COLO829 (cell line): ENCODE results near the gene PTPRD.

Source experiments
- DNase-seq: peaks from one replicate; pipeline ENCODE4 v3.0.0; 2012; ENCODE audit warnings: low spot score

Gene PTPRD

DNA sequence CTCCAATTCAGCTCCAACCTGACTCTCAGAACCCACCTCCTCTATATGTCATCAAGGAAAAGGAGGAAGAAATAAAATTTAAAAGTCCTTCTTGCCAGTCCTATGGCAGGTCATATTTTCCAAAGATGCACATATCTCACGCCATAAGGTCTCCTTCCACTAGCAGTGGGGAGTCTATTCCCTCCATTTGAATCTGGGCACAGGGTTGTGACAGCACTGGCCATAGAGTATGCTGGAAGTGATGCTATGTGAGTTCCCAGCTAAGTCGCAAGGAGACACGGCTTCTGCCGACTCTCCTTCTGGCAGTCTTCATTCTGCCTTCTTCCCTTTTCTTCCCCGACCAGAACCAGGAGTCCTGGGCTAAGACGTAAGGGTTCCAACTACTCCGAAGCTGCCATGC lies 1929.3 kb downstream of the PTPRD start:
- DNase-seq: no peak

DNA sequence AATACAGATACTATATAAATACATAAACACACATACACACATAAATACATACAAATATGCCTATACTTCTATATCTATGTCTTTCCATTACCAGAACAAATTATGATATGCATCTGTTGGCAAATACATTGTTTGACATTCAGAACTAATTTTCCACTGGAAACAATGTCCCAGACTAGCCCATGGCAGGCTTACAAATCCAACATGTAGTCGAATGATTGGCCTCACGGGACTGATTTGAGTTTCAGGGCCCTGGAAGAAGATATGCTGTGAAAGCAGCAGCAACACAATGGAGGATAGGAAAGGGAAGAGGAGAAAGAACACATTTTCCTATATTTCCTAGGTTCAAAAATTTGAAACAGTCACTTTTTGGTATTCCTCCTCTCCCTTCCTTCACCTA lies 1932.1 kb downstream of the PTPRD start:
- no peak for DNase-seq

DNA sequence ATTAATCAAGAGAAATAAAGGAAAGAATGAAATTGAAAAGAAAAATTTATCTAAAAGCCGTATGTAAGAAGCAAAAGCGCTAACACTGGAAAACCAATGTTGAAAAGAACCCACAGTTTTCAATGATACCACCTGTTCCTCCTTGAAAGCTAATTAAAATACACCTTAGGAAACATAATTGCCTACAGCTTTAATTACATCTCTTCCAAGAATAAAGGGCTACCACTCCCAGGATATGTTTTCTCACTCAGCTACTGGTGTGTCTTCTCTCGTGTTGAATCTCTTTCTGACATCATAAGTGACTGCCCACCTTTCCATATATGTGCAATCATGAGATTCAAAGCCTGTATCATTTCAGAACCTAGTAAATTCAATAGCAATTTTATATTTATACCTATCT lies 1932.6 kb downstream of the PTPRD start:
- DNase-seq: no peak

DNA sequence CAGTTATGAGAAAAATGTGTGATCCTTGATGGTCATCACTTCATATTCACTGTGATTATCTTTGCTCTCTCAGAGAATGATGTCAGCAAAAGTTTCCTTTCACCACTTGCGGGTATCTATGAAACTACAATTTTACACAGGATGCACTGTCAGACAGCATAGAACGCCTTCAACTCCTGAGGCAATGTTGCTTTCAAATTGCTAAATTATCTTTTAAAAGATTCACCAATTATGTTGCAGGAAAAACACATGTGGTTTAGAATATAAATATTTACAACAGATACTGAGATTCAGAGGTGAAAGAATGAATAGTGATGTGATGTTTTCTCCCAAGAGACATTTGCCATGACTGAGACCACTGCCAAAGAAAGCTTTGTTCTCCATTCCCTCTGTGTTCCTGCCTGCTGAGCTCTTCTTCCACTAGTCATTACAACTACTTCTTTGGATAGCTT lies 1933.4 kb downstream of the PTPRD start:
- peak; percentile 49 for DNase-seq

DNA sequence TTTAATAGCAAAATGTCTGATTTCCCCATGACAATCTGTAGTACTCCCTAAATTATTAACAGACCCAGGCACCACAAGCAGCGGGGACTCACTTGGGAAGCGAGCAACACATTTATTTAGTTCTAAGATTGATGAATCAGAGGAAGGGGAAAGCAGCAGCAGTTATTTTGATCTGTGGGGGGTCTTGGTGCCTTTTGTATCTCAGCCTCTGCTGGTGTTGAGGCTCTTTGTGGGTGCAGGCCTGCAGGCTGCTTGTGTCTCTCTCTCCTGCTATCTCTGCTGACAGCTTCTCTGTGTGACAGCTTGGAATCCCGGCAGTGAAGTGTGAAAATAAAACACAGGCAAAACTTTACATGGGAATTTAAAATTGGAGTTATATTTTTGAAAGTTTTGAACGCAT lies 1935.1 kb downstream of the PTPRD start:
- no peak for DNase-seq

DNA sequence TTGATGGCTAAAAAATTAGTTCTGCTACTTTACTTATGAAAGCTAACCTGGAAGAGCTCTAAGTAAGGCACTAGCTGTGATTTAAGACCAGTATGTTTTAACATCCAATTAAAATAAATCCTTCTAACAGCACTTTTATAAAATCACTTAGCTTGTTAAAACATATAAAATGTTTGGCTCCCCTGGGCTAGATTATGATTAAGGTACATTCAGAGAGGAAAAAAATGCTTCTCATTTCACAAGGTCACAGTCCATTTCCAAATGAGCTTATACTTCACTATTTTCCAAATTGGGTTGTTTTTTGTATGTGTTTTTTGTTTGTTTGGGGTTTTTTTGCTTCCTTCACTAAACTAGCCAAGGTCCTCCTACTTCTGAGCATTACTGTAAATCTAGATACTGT lies 1938.3 kb downstream of the PTPRD start:
- DNase-seq: no peak

DNA sequence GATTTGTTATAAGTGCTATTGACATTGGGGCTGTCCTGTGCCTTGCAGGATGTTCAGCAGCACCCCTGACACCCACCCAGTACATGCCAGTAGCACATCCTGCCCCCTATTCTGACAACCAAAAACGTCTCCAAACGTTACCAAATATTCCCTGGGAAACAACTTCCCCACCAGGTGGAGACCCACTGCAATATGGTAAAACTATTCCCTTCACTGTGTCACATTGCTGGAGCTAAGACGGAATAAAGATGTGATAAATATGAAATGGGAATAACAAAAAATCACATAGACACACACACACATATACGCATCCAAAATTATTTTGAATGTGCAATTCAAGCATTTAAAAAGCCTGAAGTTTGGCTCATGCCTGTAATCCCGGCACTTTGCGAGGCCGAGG lies 1939.0 kb downstream of the PTPRD start:
- DNase-seq: no peak

DNA sequence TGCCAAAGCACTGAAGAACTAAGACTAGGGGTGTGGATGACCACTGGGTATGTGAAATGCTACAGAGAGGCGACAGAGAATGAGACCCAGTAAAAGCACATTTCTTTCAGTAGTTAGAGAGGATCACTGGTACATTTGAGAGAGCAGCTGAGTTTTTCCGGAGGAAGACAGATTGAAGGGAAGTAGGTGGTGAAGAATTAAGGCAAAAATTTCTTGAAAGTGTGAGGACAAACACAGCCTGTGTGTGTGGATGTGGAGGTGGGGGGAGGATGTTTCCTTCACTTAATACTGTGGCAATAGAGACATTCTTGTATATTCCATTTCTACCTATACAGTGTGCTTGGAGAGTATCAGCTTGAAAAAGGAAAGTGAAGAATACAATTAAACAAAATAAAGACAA lies 1942.1 kb downstream of the PTPRD start:
- no peak for DNase-seq

DNA sequence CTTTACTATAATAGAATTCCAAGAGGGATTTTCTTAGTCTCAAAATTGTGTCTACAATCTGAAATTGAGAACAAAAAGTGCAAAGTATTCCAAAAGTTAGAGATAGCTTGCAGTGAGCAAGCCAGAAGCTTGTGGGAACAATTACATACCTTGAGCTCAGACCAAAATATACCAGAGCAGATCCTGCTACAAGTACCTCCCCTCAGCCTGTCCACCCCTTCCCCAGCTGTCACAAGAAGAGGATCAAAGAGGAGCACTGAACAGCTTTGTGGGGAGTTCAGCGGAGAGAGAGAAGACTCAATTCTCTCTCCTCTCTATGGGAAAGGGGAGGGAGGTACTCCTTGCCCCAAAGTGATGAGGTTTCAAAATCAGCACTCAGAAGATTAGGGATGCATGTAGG lies 1944.1 kb downstream of the PTPRD start:
- no peak for DNase-seq

DNA sequence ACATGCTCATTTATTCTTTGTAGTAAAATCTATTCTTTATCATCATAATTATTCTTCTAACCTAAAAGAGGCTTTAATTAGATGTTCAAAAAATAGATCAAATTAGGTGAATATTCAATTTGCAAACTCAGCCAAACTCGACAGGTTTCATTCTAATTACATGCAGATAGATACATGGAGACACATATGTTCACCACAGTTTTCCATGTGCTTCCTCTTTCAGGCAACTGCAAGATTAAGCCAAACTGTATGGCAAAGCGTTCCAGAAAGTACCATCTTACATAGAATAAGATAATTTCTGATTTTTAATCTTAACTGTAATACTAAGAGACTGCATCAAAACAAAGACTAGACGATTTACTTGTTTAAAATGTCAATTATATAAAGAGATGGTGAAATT lies 1944.6 kb downstream of the PTPRD start:
- no peak for DNase-seq

DNA sequence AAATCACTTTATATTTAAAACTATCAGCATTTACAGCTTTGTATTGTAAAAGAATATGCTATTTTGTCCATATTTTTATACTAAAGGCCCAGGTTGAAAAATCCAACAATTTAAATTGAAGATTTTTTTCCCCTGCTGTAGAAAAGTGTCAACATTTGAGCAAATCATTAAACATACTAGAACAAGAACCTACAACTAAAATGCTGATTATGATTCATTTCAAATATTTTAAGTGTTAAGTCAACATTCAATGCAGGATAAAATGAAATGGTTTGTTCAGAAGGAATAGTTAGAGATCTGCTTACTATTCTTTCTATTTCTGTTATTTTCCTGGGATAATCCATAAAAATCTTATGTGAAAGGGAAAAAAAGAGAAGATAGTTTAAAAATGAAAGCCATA lies 1946.7 kb downstream of the PTPRD start:
- no peak for DNase-seq

DNA sequence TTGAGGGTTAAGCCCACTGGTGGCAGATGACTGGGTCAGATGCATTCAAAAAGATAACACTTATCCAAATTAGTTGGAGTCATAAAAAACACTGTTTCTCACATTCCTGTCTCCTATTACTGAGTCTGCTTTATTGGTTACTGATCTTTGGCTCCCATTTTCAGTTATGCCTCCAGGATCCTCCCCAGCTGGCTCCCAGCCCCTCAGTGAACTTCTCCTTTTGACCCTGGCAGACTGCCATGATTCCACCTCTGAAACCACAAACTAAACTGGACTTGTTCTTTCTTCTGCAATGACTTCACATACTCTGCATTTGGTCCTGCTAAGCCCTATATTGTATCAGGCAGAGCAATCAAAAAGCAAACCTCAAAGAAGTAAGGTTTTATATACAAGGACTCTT lies 1952.4 kb downstream of the PTPRD start:
- DNase-seq: no peak

DNA sequence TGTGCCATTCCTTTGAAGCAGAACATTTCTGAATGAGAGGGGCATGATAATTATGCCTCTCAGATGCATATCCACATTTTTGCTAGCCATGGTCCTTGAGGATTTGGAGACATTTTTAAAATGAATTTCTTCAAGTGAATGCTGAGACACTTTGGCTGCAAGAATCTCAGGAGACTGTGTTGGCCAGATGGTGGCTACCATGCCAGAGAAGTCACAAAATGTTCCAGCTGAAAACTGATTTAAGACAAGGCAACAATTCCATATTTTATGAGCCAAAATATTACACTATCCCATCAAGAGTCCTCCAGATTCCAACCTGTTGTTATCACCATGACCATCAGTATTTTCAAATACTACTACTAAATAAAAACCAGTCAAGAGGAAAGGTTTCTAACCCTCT lies 1953.7 kb downstream of the PTPRD start:
- DNase-seq: no peak

DNA sequence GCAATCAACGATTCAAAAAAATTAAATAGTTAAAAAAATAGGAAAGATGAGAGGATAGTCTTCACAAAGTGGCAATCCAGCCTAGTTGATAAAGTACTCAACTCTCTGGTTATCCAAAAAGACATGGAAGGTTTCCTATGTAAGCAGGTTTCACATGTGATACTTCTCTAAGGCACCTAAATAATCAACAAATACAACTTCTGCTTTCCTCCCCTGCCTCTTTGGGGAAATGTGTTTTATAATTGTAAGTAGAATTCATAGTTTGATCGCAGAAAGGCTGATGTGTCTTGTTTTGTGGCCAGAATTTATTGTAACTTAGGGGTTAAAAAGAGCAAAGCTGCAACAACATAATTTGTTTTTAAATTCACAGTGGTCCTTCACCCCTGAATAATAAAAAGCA lies 1957.7 kb downstream of the PTPRD start:
- DNase-seq: no peak

DNA sequence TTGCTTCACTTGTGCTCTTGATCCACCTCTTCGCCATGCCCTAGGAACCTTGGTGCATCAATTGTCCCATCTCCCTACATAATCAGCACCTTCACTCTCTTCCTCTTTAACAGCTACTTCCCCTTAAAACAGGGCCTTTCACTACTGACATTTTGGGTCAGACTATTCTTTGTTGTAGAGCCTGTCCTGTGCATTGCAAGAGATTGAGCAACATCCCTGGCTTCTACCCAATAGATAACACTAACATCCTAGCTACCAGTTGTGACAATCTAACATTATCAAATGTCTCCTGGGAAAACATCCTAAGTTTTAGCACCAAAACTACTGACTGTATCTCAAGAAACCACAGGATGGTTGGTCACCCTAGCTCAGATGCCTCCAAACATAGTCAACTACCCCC lies 1958.9 kb downstream of the PTPRD start:
- no peak for DNase-seq

DNA sequence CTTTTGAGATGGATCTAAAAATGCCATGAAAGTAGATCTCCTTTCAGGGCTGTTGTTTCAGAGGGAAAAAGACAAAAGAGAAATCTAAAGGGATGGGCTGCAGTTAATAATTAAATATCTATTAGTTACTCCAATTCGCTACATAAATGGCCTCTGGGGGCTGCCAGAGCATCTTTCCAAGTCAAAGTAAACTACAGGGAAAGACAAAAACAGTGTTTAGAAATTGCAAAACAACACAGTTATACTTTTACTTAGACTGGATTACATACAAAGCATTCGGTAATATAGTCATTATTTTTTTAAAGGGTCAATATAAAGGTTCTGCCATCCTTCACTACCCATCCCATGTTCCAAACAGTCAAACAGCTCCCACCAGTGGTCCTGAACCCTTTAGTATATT lies 1959.7 kb downstream of the PTPRD start:
- no peak for DNase-seq

DNA sequence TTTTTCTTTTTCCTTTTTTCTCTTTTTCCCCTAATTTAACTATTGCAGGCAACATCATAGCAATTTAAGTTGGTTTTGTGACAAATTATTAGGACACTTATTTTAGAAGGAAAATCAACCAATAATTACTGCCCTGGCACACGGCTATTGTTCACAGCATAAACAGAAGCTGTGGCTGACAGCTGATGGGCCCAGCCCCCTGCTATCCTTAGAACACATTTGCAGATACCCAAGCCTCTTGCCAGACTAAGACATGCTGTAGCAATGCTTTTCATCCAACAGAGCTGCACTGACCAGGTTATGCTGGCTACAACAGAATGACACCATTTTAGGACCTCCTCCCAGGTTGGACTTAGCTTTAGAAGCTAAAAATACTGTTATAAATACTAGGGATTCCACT lies 1960.5 kb downstream of the PTPRD start:
- no peak for DNase-seq

DNA sequence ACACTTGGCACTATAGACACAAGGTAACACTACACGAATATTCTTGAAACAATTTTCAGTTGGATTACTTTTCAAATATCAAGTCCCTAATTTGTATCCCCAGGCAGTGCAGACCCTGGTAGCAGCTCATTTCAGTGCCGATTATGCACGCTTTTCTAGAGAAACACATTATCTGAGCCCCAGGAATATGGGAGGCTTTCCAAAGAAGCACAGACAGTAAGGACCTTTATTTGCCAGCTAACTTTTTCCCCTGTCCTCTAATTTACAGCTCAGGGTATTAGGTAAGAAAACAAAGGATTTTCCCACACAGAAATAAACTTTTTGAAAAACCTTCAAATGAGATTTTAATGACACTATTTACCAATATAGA lies 1961.0 kb downstream of the PTPRD start:
- DNase-seq: no peak

DNA sequence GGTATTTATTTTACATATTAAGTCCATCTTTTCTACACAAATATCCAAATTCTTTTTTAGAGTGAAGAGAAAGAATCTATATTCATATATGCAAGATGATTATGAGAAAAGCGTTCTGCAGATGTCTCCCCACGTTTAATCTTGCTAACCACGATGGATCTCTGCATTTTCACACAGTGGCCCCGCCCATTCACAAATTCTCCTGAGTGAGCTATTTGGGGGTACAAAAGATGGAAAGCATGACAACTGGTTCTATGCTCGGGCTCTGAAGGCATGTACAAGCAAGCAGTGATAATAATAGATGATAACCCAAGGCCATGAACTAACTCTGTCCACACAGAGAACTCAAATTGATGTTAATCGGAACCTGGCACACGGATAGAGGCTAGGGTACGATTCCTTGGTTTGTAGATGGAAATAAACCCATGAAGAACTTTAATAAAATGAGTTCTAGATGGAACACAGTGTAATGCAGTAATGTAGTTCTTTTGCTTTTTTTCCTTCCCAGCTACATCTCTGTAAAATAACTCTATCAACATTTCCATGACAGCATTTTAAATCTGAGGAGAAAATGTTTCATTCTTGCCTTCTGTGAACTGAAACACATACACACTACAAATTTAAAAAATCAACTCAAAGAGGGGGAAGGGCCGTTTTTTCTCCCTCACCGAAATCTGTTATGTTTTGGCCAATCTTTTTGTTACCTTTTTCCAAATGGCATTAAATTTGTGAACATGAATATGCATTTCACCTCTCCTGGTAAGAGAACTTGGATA lies 1961.5 kb downstream of the PTPRD start:
- no peak for DNase-seq

DNA sequence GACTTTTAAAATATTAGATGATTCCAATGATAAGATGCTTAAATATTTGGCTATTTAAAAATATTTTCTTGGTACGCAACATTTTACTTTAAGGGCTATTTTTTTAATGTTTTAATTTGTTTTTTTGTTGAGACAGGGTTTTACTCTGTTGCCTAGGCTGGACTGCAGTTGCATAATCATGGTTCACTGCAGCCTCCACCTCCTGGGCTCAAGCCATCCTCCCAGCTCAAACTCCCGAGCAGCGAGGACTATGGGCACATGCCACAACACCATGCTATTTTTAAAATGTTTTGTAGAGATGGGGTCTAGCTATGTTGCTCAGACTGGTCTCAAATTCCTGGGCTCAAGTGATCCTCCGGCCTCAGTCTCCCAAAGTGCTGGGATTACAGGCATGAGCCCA lies 1963.0 kb downstream of the PTPRD start:
- no peak for DNase-seq

DNA sequence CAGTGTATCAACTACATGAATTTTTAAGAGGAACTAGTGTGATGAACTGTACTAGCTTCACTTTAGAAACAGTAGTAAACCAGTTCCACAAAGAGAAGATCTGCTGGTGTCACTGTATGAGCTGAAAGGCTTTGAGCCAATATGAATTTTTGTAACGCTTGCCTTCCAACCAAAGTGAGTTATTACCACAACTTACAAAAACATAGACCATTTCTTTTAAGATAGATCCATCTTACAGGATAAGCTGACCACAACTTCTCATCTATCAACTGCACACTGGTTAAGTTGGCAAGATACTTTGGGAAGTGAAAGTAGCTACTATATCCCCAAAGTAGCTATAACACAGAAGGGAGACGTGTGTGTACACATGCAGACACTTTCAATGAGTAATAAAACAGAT lies 1963.6 kb downstream of the PTPRD start:
- no peak for DNase-seq

DNA sequence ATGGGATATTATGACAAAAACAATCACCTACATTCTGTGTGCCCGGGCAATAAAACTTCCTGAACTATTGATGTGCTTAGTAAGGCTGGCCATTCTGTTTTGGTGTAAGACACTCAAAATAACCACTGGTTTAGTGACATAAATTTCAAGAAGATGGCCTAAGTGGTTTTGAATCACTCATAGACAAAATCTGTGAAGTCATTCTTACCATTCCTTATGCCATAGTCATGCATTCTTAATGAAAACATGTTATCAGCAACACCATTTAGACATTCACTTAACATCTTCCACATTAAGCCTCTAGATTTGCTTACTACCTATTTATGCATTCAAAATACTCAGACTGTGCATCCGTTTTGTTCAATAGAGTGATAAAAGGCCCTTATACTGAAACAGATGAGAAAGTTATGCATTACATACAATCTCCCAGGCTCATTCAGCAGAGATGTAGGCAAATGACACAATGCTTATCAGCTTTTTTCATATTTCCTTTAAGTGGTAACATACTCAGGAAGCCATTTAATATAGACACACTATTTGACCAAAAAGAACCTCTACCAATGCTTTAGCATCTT lies 1964.4 kb downstream of the PTPRD start:
- DNase-seq: no peak

DNA sequence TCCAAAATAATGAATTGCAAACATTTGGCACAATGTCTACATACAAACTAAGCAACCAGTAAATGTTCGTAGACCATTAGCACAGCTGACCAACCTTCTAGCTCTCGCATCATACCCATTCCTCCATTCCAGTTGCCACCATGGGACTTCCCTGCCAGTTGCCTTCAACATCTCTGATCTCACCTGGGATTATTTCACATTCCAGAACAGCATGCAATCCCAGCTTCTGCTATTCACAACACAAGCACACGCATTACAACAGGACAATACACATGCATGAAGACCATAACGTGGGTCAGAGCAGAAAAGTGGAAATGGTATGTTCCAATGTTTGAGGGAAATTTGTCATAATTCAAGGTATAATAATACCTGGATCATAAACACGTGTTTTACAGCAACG lies 1965.0 kb downstream of the PTPRD start:
- DNase-seq: no peak

DNA sequence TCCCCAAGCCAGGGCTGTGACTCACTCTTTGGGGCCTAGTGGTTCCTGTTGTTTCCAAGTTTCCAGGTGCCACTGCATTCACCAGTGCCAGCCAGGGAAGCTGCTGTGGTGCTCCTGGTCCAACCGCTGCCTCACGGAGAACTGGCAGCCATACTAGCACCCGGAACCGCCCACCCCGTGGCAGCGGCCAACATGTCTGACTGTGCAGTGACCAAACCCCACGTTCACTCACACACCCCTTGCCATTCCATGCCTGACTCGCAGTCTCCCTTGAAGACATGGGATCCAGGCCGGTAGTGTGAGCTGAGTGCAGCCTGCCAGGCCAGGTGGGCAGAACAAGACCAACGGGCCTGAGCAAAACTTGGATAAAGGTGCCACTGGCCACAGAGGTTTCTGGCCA lies 1968.2 kb downstream of the PTPRD start:
- no peak for DNase-seq
